Astrocyte (in vitro differentiated cells and primary cell): Measurements from ENCODE around the gene FCRL2. TPM values are rescaled to one million over a fixed set of nuclear protein-coding genes. Genes with fewer than 3 reads are reported as not detected.

Experiments used
- DNase-seq: peaks from one replicate; pipeline ENCODE4 v3.0.0-alpha.2; 2010; ENCODE audit warnings: low read depth
- FAIRE-seq: peaks from 2 replicates; lab custom pipeline; 2011; peaks lifted over from hg19 to GRCh38; lab: Jason Lieb, UNC
- H2AFZ ChIP-seq: 2 replicates; pipeline ENCODE4 v1.6.0; 2012; ENCODE audit warnings: low read depth, low read length, inconsistent platforms
- H3K27ac ChIP-seq: 2 replicates; pipeline ENCODE4 v1.5.1; 2011; ENCODE audit warnings: low read depth, low read length, inconsistent platforms
- H3K27me3 ChIP-seq: 2 replicates; pipeline ENCODE4 v1.6.0; 2011; ENCODE audit warnings: low read length, inconsistent platforms; ENCODE audit not compliant: insufficient read depth
- H3K36me3 ChIP-seq: 2 replicates; pipeline ENCODE4 v1.5.1; 2011; ENCODE audit warnings: low read length, inconsistent platforms; ENCODE audit not compliant: insufficient read depth
- H3K4me1 ChIP-seq: 2 replicates; pipeline ENCODE4 v1.5.1; 2011; ENCODE audit warnings: low read length, inconsistent platforms; ENCODE audit not compliant: insufficient read depth
- H3K4me2 ChIP-seq: 2 replicates; pipeline ENCODE4 v1.6.0; 2012; ENCODE audit warnings: low read length, inconsistent platforms
- H3K4me3 ChIP-seq: 2 replicates; pipeline ENCODE4 v1.5.1; 2011; ENCODE audit warnings: low read depth, mild to moderate bottlenecking, low read length, inconsistent platforms; ENCODE audit not compliant: insufficient read depth
- H3K79me2 ChIP-seq: 2 replicates; pipeline ENCODE4 v1.6.0; 2012; ENCODE audit warnings: mild to moderate bottlenecking, low read length, inconsistent platforms; ENCODE audit not compliant: insufficient read depth
- H3K9ac ChIP-seq: 2 replicates; pipeline ENCODE4 v1.6.0; 2012; ENCODE audit warnings: mild to moderate bottlenecking, low read length, inconsistent platforms
- H3K9me3 ChIP-seq: 2 replicates; pipeline ENCODE4 v1.5.1; 2012; ENCODE audit warnings: low read depth, mild to moderate bottlenecking, low read length, inconsistent platforms; ENCODE audit not compliant: insufficient read depth
- H4K20me1 ChIP-seq: 2 replicates; pipeline ENCODE4 v1.6.0; 2012; ENCODE audit warnings: low read length, inconsistent platforms; ENCODE audit not compliant: insufficient read depth
- H3K27ac Mint-ChIP-seq: one replicate; pipeline ENCODE4 v1.8.0; 2021; ENCODE audit warnings: mild to moderate bottlenecking, mixed read lengths; ENCODE audit not compliant: unreplicated experiment
- H3K27me3 Mint-ChIP-seq: one replicate; pipeline ENCODE4 v1.8.0; 2021; ENCODE audit warnings: low read depth, mixed read lengths; ENCODE audit not compliant: unreplicated experiment
- H3K36me3 Mint-ChIP-seq: one replicate; pipeline ENCODE4 v1.8.0; 2021; ENCODE audit warnings: low read depth, mixed read lengths; ENCODE audit not compliant: unreplicated experiment
- H3K4me1 Mint-ChIP-seq: one replicate; pipeline ENCODE4 v1.8.0; 2021; ENCODE audit warnings: low read depth, mixed read lengths; ENCODE audit not compliant: unreplicated experiment
- H3K4me3 Mint-ChIP-seq: one replicate; pipeline ENCODE4 v1.8.0; 2021; ENCODE audit warnings: mild to moderate bottlenecking, moderate library complexity, mixed read lengths; ENCODE audit not compliant: unreplicated experiment
- H3K9me3 Mint-ChIP-seq: one replicate; pipeline ENCODE4 v1.8.0; 2021; ENCODE audit warnings: mild to moderate bottlenecking, mixed read lengths; ENCODE audit not compliant: unreplicated experiment
- EZH2 ChIP-seq: IDR thresholded peaks from 2 replicates; pipeline ENCODE4 v1.6.1; 2012; ENCODE audit warnings: mild to moderate bottlenecking, low read length, inconsistent platforms; ENCODE audit not compliant: insufficient read depth
- total RNA-seq: library from RNA; stranded (reverse); gene quantifications from 2 replicates; pipeline ENCODE4 v1.2.1, GENCODE V29; 2021
- TF ChIP-seq, protein P1 (sequence below): IDR thresholded peaks from 2 replicates; pipeline ENCODE4 v1.5.1; 2011; ENCODE audit warnings: low read depth, mild to moderate bottlenecking, inconsistent platforms, low read length, moderate library complexity; ENCODE audit not compliant: insufficient read depth

The FCRL2 gene
- total RNA-seq, 1 donor from 2014 or later = not detected

GRCh38 chr1:157758018-157758417 lies 18.9 kb downstream of the FCRL2 start:
- Mint-ChIP-seq H3K4me3 (no peak overlapping the region), H3K36me3 (no peaks in the 10 kb centered on the region), H3K4me1 (no peaks in the 10 kb centered on the region), H3K27me3 (no peaks in the 10 kb centered on the region), H3K9me3 (no peaks in the 10 kb centered on the region), H3K27ac (no peak overlapping the region)
- no peaks in the 10 kb centered on the region for H4K20me1 ChIP-seq
- H2AFZ ChIP-seq = no peak overlapping the region
- no peak for FAIRE-seq
- H3K27me3 ChIP-seq = no peaks in the 10 kb centered on the region
- no peaks in the 10 kb centered on the region for H3K79me2 ChIP-seq
- H3K4me3 ChIP-seq = no peak overlapping the region
- H3K4me2 ChIP-seq = no peak overlapping the region
- H3K36me3 ChIP-seq = no peaks in the 10 kb centered on the region
- H3K9ac ChIP-seq = no peak overlapping the region
- no peaks in the 10 kb centered on the region for H3K4me1 ChIP-seq
- TF ChIP-seq EZH2 = no peak
- TF ChIP-seq, protein P1, sequence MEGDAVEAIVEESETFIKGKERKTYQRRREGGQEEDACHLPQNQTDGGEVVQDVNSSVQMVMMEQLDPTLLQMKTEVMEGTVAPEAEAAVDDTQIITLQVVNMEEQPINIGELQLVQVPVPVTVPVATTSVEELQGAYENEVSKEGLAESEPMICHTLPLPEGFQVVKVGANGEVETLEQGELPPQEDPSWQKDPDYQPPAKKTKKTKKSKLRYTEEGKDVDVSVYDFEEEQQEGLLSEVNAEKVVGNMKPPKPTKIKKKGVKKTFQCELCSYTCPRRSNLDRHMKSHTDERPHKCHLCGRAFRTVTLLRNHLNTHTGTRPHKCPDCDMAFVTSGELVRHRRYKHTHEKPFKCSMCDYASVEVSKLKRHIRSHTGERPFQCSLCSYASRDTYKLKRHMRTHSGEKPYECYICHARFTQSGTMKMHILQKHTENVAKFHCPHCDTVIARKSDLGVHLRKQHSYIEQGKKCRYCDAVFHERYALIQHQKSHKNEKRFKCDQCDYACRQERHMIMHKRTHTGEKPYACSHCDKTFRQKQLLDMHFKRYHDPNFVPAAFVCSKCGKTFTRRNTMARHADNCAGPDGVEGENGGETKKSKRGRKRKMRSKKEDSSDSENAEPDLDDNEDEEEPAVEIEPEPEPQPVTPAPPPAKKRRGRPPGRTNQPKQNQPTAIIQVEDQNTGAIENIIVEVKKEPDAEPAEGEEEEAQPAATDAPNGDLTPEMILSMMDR = no peak
- H3K9me3 ChIP-seq = peaks cover 2% of the 10 kb centered on the region
- no peak for DNase-seq
- H3K27ac ChIP-seq = no peak overlapping the region

GRCh38 chr1:157753611-157754010 lies 23.3 kb downstream of the FCRL2 start:
- no peaks in the 10 kb centered on the region for H3K79me2 ChIP-seq
- TF ChIP-seq, protein P1 = no peak
- no peak for TF ChIP-seq EZH2
- no peaks in the 10 kb centered on the region for H3K27me3 ChIP-seq
- Mint-ChIP-seq H3K36me3 (no peaks in the 10 kb centered on the region), H3K4me1 (no peaks in the 10 kb centered on the region), H3K27ac (no peak overlapping the region), H3K27me3 (no peaks in the 10 kb centered on the region), H3K4me3 (no peak overlapping the region), H3K9me3 (no peaks in the 10 kb centered on the region)
- no peaks in the 10 kb centered on the region for H3K36me3 ChIP-seq
- no peaks in the 10 kb centered on the region for H3K4me1 ChIP-seq
- no peaks in the 10 kb centered on the region for H4K20me1 ChIP-seq
- FAIRE-seq = no peak
- no peaks in the 10 kb centered on the region for H3K9me3 ChIP-seq
- DNase-seq = no peak
- H3K4me3 ChIP-seq = no peak overlapping the region
- H2AFZ ChIP-seq = no peak overlapping the region
- H3K27ac ChIP-seq = no peak overlapping the region
- no peak overlapping the region for H3K4me2 ChIP-seq
- H3K9ac ChIP-seq = no peak overlapping the region

DNA sequence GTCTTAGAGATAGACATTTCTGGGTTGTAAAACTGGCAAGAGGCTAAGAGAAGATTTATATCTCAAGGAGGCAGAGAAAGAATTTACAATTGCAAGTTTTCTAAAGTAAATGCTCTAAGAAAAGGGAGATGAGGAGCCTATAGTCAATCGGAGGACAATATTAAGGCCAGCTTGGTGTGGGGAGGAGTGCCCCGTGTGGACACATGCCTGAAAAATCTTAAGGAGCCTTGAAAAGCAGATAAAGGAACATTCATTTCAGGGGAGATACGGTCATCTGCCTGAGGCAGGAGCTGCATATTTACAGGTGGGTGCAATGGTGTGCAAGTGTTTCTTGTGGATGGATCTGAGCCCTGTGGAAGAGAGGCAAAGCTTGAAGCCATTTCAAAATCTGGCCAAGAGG lies 25.6 kb downstream of the FCRL2 start:
- Histone ChIP-seq H4K20me1 (no peaks in the 10 kb centered on the region), H3K4me2 (no peak overlapping the region), H3K79me2 (no peaks in the 10 kb centered on the region), H3K4me3 (no peak overlapping the region), H3K27me3 (no peaks in the 10 kb centered on the region), H3K4me1 (no peaks in the 10 kb centered on the region), H3K36me3 (no peaks in the 10 kb centered on the region), H3K9ac (no peak overlapping the region), H3K9me3 (no peaks in the 10 kb centered on the region), H3K27ac (no peak overlapping the region), H2AFZ (no peak overlapping the region)
- Mint-ChIP-seq H3K4me3 (no peak overlapping the region), H3K4me1 (no peaks in the 10 kb centered on the region), H3K9me3 (no peaks in the 10 kb centered on the region), H3K27me3 (no peaks in the 10 kb centered on the region), H3K36me3 (no peaks in the 10 kb centered on the region), H3K27ac (no peak overlapping the region)
- DNase-seq (no peak), FAIRE-seq (no peak)
- TF ChIP-seq, protein P1 = no peak
- no peak for TF ChIP-seq EZH2
